ENCODE data around the gene ASAP3. TPM values are rescaled to one million over a fixed set of nuclear protein-coding genes. Genes with fewer than 3 reads are reported as not detected.
A peak's percentile ranks its signal among the peaks of the same experiment; 100 is the strongest.

ASAP3 gene
- total RNA-seq: 3.4 and 5.4 TPM in 2 replicates

GRCh38 chr1:23483321-23484252 lies at the start of gene ASAP3:
Gene ASAP3, minus strand, starts transcription at chr1:23484179. Its CDS starts 46 bp downstream, at chr1:23484133.
- peak; percentile 27 to 28 for DNase-seq (ENCODE audit: low read depth in 2 of 2)

- DNase-seq (ENCODE audit: low read depth in 2 of 2): no peak
Measured at GRCh38 chr1:23533246-23534023, 49.5 kb upstream of the ASAP3 start.

- no peak for DNase-seq (ENCODE audit: low read depth in 2 of 2)
Measured at GRCh38 chr1:23531562-23532094, 47.6 kb upstream of the ASAP3 start.

- peak; percentile 82 to 85 for DNase-seq (ENCODE audit: low read depth in 2 of 2)
Measured at GRCh38 chr1:23530747-23531561, 47.0 kb upstream of the ASAP3 start, which contains the start of gene E2F2. Gene E2F2, minus strand, starts transcription at chr1:23531233. Its CDS starts 440 bp downstream, at chr1:23530793.

GRCh38 chr1:23530087-23530746 lies 46.2 kb upstream of the ASAP3 start:
- peak in 1 of 2 donors; percentile 15 for DNase-seq (ENCODE audit: low read depth in 2 of 2)

GRCh38 chr1:23529146-23530086 lies 45.4 kb upstream of the ASAP3 start:
- DNase-seq (ENCODE audit: low read depth in 2 of 2): no peak

GRCh38 chr1:23528250-23528978 lies 44.4 kb upstream of the ASAP3 start:
- DNase-seq (ENCODE audit: low read depth in 2 of 2): peak; percentile 59 to 66

- no peak for DNase-seq (ENCODE audit: low read depth in 2 of 2)
Measured at GRCh38 chr1:23527900-23528249, 43.9 kb upstream of the ASAP3 start.

GRCh38 chr1:23527366-23527765 lies 43.4 kb upstream of the ASAP3 start:
- DNase-seq (ENCODE audit: low read depth in 2 of 2): no peak

GRCh38 chr1:23526329-23527041 lies 42.5 kb upstream of the ASAP3 start:
- DNase-seq (ENCODE audit: low read depth in 2 of 2): no peak

- no peak for DNase-seq (ENCODE audit: low read depth in 2 of 2)
Measured at GRCh38 chr1:23525558-23526250, 41.7 kb upstream of the ASAP3 start.

GRCh38 chr1:23524716-23525401 lies 40.9 kb upstream of the ASAP3 start:
- peak in 1 of 2 donors; percentile 19 for DNase-seq (ENCODE audit: low read depth in 2 of 2)

GRCh38 chr1:23524163-23524562 lies 40.2 kb upstream of the ASAP3 start:
- no peak for DNase-seq (ENCODE audit: low read depth in 2 of 2)

GRCh38 chr1:23522244-23522982 lies 38.4 kb upstream of the ASAP3 start:
- no peak for DNase-seq (ENCODE audit: low read depth in 2 of 2)

- DNase-seq (ENCODE audit: low read depth in 2 of 2): no peak
Measured at GRCh38 chr1:23521588-23521987, 37.6 kb upstream of the ASAP3 start.

GRCh38 chr1:23517581-23517980 lies 33.6 kb upstream of the ASAP3 start:
- DNase-seq (ENCODE audit: low read depth in 2 of 2): no peak
